ENCODE data around the gene TSC1.

DNA sequence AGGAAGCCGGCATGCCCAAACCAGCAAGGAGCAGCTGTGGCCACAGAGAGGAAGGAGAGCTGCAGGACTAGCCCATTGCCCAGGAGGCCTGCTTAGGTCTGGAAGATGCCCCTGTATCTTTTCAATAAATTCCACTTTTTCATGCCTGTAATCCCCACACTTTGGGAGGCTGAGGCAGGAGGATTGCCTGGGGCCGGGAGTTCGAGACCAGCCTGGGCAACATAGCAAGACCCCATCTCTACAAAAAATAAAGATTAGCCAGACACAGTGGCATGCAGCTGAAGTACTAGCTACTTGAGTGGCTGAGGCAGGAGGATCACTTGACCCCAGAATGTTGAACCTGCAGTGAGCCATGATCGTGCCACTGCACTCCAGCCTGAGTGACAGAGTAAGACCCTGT is 5.3 kb upstream of the TSC1 start:
- TF ChIP-seq EZH2phosphoT487 (IDR thresholded peaks at IDR 0.05; ENCODE audit: borderline replicate concordance, low read length) (no peak), EZH2 (IDR thresholded peaks at IDR 0.05; ENCODE audit: low read length, unreplicated experiment) (no peak)
- TF ChIP-seq, protein P1, sequence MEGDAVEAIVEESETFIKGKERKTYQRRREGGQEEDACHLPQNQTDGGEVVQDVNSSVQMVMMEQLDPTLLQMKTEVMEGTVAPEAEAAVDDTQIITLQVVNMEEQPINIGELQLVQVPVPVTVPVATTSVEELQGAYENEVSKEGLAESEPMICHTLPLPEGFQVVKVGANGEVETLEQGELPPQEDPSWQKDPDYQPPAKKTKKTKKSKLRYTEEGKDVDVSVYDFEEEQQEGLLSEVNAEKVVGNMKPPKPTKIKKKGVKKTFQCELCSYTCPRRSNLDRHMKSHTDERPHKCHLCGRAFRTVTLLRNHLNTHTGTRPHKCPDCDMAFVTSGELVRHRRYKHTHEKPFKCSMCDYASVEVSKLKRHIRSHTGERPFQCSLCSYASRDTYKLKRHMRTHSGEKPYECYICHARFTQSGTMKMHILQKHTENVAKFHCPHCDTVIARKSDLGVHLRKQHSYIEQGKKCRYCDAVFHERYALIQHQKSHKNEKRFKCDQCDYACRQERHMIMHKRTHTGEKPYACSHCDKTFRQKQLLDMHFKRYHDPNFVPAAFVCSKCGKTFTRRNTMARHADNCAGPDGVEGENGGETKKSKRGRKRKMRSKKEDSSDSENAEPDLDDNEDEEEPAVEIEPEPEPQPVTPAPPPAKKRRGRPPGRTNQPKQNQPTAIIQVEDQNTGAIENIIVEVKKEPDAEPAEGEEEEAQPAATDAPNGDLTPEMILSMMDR (conservative IDR thresholded peaks at IDR 0.05; ENCODE audit: low read depth, low read length): no peak

Measured in PC-3 (cell line).